Ramos (cell line): ENCODE results near the gene CUL1.

Source experiments
- in situ Hi-C: fragments of 300-500 bp; cut with MboI; formaldehyde crosslinking; loops from one replicate; pipeline ENCODE4 v1.14.3; 2022; ENCODE audit warnings: low sequenced_read_pairs; ENCODE audit not compliant: unreplicated experiment

Gene CUL1

DNA sequence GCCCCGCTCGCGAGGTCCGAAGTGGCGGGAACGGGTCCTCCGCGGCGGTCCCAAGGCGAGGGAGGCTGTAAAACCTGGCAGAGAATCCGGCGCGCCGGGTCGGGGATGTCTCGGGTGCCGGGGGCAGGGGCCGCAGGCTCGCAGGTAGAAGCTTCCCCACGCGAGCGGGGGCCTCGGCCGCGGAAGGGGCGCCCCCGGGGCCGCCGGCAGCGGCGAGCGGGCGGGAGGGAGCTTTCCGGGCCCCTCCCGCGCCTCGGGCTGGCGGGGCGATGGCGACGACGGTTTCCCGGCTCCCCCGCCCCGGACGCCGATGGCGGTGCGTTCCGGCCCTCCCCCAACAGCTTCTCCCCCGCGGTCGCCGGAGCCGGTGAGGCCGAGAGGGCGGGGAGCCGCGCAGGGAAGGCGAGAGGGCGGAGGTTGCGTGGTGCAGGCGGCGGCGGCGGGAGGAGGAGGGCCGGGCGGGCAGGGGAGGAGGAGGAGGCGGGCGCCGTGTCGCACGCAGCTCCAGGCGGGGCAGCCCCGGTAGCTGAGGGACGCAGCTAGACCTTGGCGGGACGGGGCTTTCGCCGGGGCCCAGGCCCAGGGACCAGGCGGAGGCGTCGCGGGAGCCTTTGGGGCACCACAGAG is at the start of gene CUL1:
Gene CUL1, plus strand, starts transcription at position 507 of the 627 bp plus-strand sequence. CDS start 31,220 bp downstream, outside the sequence.
- in situ Hi-C loops, result no loop called here

DNA sequence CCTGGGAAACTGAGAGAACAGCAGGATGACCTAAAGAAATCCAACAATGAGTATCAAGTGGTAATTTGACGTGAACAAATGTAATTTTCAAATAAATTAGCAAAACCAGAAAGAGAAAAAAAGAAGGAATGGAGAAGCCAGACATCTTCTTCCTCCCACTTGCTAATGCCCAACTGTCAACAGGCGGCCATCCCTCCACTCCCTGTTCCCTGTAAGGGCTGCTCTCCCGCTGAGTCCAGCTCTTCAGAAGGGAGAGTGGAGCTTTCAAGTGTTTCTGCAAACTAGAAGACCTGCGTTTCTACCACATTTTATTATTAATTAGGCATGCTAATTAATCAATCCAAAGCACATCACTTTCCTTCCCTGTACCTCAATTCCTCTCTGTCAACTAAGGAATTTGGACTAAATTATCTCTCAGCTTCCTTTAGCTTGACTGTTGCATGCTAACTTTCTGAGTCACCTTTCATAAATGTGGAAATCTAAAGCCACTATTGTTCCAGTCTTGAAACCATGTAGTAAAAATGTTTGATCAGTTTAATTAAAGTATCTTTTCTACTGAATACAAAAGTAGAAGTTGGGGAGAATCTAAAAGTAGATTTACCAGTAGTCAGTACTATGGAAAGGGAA is 48.4 kb upstream of the CUL1 start:
- in situ Hi-C loops, result no loop called here

- in situ Hi-C loops, result no loop called here
Measured at GRCh38 chr7:148652773-148653172, 45.9 kb upstream of the CUL1 start.

- in situ Hi-C loops, result no loop called here
Measured at GRCh38 chr7:148657929-148658328, 40.8 kb upstream of the CUL1 start.

- in situ Hi-C loops, result no loop called here
Measured at GRCh38 chr7:148661471-148661870, 37.2 kb upstream of the CUL1 start.

GRCh38 chr7:148662646-148663045 is 36.1 kb upstream of the CUL1 start:
- in situ Hi-C loops, result no loop called here

- in situ Hi-C loops, result no loop called here
Measured at GRCh38 chr7:148664324-148664723, 34.4 kb upstream of the CUL1 start.

- in situ Hi-C loops, result no loop called here
Measured at GRCh38 chr7:148665221-148665620, 33.5 kb upstream of the CUL1 start.

GRCh38 chr7:148669927-148670326 is 28.8 kb upstream of the CUL1 start:
- in situ Hi-C loops, result no loop called here

DNA sequence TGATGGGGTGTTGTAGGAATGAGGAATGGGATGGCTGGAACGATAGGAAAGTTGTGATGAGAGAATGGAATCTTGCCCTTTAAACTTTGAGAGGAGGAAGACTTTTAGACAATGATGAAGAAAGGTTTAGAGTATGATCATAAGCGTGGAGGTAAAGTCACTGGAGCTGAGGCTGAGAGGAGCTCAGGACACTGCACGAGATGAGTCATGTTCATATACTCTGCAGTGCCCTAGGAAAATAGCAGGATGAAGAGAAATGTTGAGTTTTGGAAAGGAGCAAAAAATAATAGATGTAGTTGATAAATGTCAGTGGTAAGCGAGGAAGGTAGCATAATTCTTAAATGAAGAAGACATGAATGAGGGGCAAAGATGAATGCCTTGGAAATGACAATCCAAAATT is 28.3 kb upstream of the CUL1 start:
- in situ Hi-C loops, result no loop called here

- in situ Hi-C loops, result no loop called here
Measured at GRCh38 chr7:148670807-148671206, 27.9 kb upstream of the CUL1 start.

- in situ Hi-C loops, result no loop called here
Measured at GRCh38 chr7:148672041-148672440, 26.7 kb upstream of the CUL1 start.

DNA sequence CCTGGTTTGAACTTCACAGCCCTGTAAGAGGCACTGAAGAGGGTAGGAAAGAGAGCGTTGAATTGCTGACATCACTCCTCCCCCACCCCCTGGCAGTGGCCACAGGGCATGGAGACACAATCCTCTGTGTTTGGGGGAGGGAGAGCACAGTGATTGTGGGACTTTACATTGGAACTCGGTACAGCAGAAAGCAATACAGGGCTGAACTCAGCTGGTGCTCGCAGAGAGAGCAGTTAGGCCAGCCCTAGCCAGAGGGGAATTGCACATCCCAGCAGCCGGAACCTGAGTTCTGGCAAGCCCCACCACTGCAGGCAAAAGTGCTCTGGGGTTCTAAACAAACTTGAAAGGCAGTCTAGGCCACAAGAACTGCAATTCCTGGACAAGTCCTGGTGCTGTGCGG is 24.0 kb upstream of the CUL1 start:
- in situ Hi-C loops, result no loop called here

GRCh38 chr7:148676291-148676690 is 22.4 kb upstream of the CUL1 start:
- in situ Hi-C loops, result no loop called here

- in situ Hi-C loops, result no loop called here
Measured at GRCh38 chr7:148681821-148682220, 16.9 kb upstream of the CUL1 start.

DNA sequence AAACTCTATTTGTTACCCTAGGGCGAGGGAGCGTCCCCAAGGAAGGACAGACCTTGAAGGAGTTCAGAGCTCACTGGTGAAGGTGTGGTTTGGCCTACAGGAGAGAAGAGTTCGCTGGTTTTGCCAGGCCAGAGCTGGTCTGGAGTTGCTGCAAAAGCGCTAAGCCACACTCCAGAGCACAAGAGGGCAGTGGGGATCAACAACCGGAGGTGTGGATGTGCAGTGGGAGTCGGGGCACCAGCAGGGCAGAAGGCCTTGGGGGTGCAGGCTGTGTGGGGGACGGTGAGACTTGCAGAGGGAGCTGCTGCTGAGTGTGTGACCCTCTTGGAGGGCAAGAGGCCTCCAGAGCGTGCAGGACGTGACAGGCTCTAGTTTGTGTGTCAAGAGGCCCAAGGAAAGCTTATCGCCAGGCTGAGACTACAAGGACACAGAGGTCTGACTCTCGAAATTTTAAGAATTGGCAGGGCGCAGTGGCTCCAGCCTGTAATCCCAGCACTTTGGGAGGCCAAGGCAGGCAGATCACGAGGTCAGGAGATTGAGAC is 14.3 kb upstream of the CUL1 start:
- in situ Hi-C loops, result no loop called here

- in situ Hi-C loops, result no loop called here
Measured at GRCh38 chr7:148686312-148686937, 12.3 kb upstream of the CUL1 start.

GRCh38 chr7:148687555-148687954 is 11.1 kb upstream of the CUL1 start:
- in situ Hi-C loops, result no loop called here

DNA sequence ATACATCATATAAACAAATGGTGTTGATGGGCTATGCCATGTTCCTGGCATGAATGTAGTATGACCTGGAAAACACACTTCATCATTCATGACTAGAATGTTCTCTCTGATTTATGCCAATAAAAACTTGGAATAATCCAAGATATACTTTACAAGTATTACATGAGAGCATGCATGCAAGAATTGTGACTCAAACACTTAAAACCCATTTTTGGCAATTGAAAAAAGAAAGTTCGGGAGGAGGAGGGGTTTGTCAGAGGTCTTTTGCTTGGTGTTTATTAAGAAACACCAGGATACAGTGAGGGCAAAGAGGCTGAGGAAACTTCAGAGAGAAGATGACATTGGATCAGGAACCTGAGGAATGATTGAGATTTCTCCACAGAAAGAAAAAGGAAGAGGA is 10.2 kb upstream of the CUL1 start:
- in situ Hi-C loops, result no loop called here

DNA sequence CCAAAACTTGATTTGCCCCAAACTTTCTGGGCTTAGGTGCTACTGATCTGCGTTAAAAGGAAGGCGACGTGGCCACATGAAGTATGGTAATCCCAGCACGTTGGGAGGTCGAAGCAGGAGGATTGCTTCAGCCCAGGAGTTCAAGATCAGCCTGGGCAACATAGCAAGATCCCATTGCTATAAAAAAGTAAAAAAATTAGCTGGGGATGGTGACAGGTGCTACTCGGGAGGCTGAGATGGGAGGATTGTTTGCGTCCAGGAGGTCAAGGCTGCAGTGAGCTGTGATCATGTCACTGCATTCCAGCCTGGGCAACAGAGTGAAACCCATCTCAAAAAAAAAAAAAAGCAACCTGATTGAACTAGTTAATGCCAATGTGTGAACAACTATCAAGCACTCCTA is 5.1 kb upstream of the CUL1 start:
- in situ Hi-C loops, result no loop called here

DNA sequence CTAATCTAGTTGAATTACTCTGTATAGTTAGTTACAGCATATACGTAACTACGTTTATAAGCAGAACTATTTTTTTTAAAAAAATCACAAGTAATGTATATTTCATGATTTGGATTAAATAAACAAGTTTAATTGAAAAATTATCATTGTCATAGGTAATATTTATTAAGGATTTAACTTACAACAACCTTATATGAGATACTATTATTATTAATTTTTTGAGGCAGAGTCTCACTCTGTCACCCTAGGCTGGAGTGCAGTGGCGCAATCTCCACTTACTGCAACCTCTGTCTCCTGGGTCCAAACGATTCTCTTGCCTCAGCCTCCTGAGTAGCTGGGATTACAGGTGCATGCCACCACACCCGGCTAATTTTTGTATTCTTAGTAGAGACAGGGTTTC is 4.1 kb upstream of the CUL1 start:
- in situ Hi-C loops, result no loop called here

- in situ Hi-C loops, result no loop called here
Measured at GRCh38 chr7:148695953-148696352, 2.8 kb upstream of the CUL1 start.
